Neural progenitor cell (in vitro differentiated cells): ENCODE measurements around the gene ZPBP. TPM values are rescaled to one million over a fixed set of nuclear protein-coding genes. Genes with fewer than 3 reads are reported as not detected.

Experiments
- DNase-seq: peaks from one replicate; pipeline ENCODE4 v3.0.0-alpha.2; 2016; ENCODE audit warnings: low spot score
- H2AFZ ChIP-seq: fragments of 200-600 bp; sonication (generic); replicated peaks from 2 replicates; pipeline ENCODE4 v1.6.1; 2016; ENCODE audit warnings: antibody characterized with exemption
- H3F3A ChIP-seq: fragments of 200-600 bp; sonication (generic); 2 replicates; pipeline ENCODE4 v1.6.1; 2016; ENCODE audit warnings: antibody characterized with exemption, low read depth
- H3K27ac ChIP-seq: fragments of 200-600 bp; sonication (generic); 2 replicates; pipeline ENCODE4 v1.5.1; 2016; ENCODE audit warnings: mild to moderate bottlenecking
- H3K27me3 ChIP-seq: fragments of 200-600 bp; sonication (generic); 2 replicates; pipeline ENCODE4 v1.6.1; 2016; ENCODE audit warnings: mild to moderate bottlenecking, moderate library complexity
- H3K36me3 ChIP-seq: fragments of 200-600 bp; sonication (generic); 2 replicates; pipeline ENCODE4 v1.5.1; 2016
- H3K4me1 ChIP-seq: fragments of 200-600 bp; sonication (generic); 2 replicates; pipeline ENCODE4 v1.6.1; 2016; ENCODE audit warnings: mixed run types
- H3K4me2 ChIP-seq: fragments of 200-600 bp; sonication (generic); 2 replicates; pipeline ENCODE4 v1.6.1; 2016
- H3K4me3 ChIP-seq: fragments of 200-600 bp; sonication (generic); 2 replicates; pipeline ENCODE4 v1.5.1; 2016
- H3K79me2 ChIP-seq: fragments of 200-600 bp; sonication (generic); 2 replicates; pipeline ENCODE4 v1.6.1; 2016; ENCODE audit warnings: low read depth
- H3K9ac ChIP-seq: fragments of 200-600 bp; sonication (generic); 2 replicates; pipeline ENCODE4 v1.6.1; 2016
- H3K9me3 ChIP-seq: fragments of 200-600 bp; sonication (generic); 2 replicates; pipeline ENCODE4 v1.5.1; 2016; ENCODE audit warnings: low read depth
- H4K20me1 ChIP-seq: fragments of 200-600 bp; sonication (generic); 2 replicates; pipeline ENCODE4 v1.6.1; 2016; ENCODE audit warnings: low read depth
- H3K27ac Mint-ChIP-seq: 3 replicates; pipeline ENCODE4 v1.8.0; 2021; ENCODE audit warnings: mixed read lengths
- H3K27me3 Mint-ChIP-seq: 2 replicates; pipeline ENCODE4 v1.8.0; 2022; ENCODE audit warnings: low read depth, mild to moderate bottlenecking, inconsistent platforms, moderate library complexity, mixed read lengths; ENCODE audit not compliant: insufficient read depth
- H3K36me3 Mint-ChIP-seq: 3 replicates; pipeline ENCODE4 v1.8.0; 2021; ENCODE audit warnings: mixed read lengths
- H3K4me1 Mint-ChIP-seq: 3 replicates; pipeline ENCODE4 v1.8.0; 2021; ENCODE audit warnings: mixed read lengths
- H3K4me3 Mint-ChIP-seq: 3 replicates; pipeline ENCODE4 v1.8.0; 2021; ENCODE audit warnings: mild to moderate bottlenecking, moderate library complexity, mixed read lengths
- H3K9me3 Mint-ChIP-seq: 3 replicates; pipeline ENCODE4 v1.8.0; 2020; ENCODE audit warnings: mixed read lengths
- CTCF ChIP-seq: fragments of 200-600 bp; sonication (generic); IDR thresholded peaks from 2 replicates; pipeline ENCODE4 v1.5.1; 2017; ENCODE audit warnings: antibody characterized with exemption, mild to moderate bottlenecking
- EZH2 ChIP-seq: fragments of 200-600 bp; sonication (generic); IDR thresholded peaks from 2 replicates; pipeline ENCODE4 v1.6.1; 2017; ENCODE audit warnings: antibody characterized with exemption, mild to moderate bottlenecking, moderate library complexity
- EZH2phosphoT487 ChIP-seq: fragments of 200-600 bp; sonication (generic); IDR thresholded peaks from 2 replicates; pipeline ENCODE4 v1.6.1; 2017; ENCODE audit warnings: antibody characterized with exemption
- total RNA-seq: library from RNA; depleted of rRNA; stranded (reverse); fragments of >200 nt; gene quantifications from 2 replicates; pipeline ENCODE4 v1.2.3, GENCODE V29; 2015; ENCODE audit warnings: low replicate concordance

Gene ZPBP
- total RNA-seq, 1 donor from 2014 or later, result not detected

GRCh38 chr7:50101873-50102272 is 8.8 kb upstream of the ZPBP start:
- TF ChIP-seq EZH2 (no peak), CTCF (no peak), EZH2phosphoT487 (no peak)
- Mint-ChIP-seq H3K4me1 (no peaks in the 10 kb centered on the region), H3K27me3 (no peaks in the 10 kb centered on the region), H3K27ac (no peak overlapping the region), H3K4me3 (no peak overlapping the region), H3K9me3 (no peaks in the 10 kb centered on the region), H3K36me3 (no peaks in the 10 kb centered on the region)
- no peak overlapping the region for H3K27ac ChIP-seq
- no peaks in the 10 kb centered on the region for H3K27me3 ChIP-seq
- H4K20me1 ChIP-seq, result no peaks in the 10 kb centered on the region
- no peaks in the 10 kb centered on the region for H3K79me2 ChIP-seq
- no peak overlapping the region for H3K4me2 ChIP-seq
- H3K4me1 ChIP-seq, result no peaks in the 10 kb centered on the region
- H3K4me3 ChIP-seq, result no peak overlapping the region
- DNase-seq, result no peak
- H3K9me3 ChIP-seq, result no peaks in the 10 kb centered on the region
- H2AFZ ChIP-seq, result no peak overlapping the region
- no peak overlapping the region for H3K9ac ChIP-seq
- H3K36me3 ChIP-seq, result no peaks in the 10 kb centered on the region
- H3F3A ChIP-seq, result no peaks in the 10 kb centered on the region

- Histone ChIP-seq H3K9me3 (no peaks in the 10 kb centered on the region), H2AFZ (no peak overlapping the region)
Measured at GRCh38 chr7:50095634-50096033, 2.6 kb upstream of the ZPBP start.

GRCh38 chr7:50088463-50089129 is 4.5 kb downstream of the ZPBP start:
- Mint-ChIP-seq H3K27me3 (no peaks in the 10 kb centered on the region), H3K4me3 (no peak overlapping the region), H3K27ac (no peak overlapping the region), H3K36me3 (no peaks in the 10 kb centered on the region), H3K9me3 (no peaks in the 10 kb centered on the region), H3K4me1 (peaks cover 5% of the 10 kb centered on the region)
- H3K9ac ChIP-seq, result no peak overlapping the region
- H3K4me2 ChIP-seq, result no peak overlapping the region
- no peaks in the 10 kb centered on the region for H3F3A ChIP-seq
- no peaks in the 10 kb centered on the region for H3K4me1 ChIP-seq
- no peaks in the 10 kb centered on the region for H3K36me3 ChIP-seq
- H3K4me3 ChIP-seq, result no peak overlapping the region
- no peaks in the 10 kb centered on the region for H4K20me1 ChIP-seq
- no peak overlapping the region for H2AFZ ChIP-seq
- H3K27me3 ChIP-seq, result no peaks in the 10 kb centered on the region
- DNase-seq, result no peak
- TF ChIP-seq EZH2, result no peak
- TF ChIP-seq EZH2phosphoT487, result no peak
- TF ChIP-seq CTCF, result no peak
- no peak overlapping the region for H3K27ac ChIP-seq
- no peaks in the 10 kb centered on the region for H3K9me3 ChIP-seq
- H3K79me2 ChIP-seq, result no peaks in the 10 kb centered on the region

More at GRCh38 chr7:50095634-50096033, 2.6 kb upstream of the ZPBP start:
- H3K36me3 Mint-ChIP-seq, result no peaks in the 10 kb centered on the region
- no peak overlapping the region for H3K9ac ChIP-seq
- H3K27ac ChIP-seq, result no peak overlapping the region
- no peaks in the 10 kb centered on the region for H3K4me1 ChIP-seq
- H3K9me3 Mint-ChIP-seq, result no peaks in the 10 kb centered on the region
- H3F3A ChIP-seq, result no peaks in the 10 kb centered on the region
- H4K20me1 ChIP-seq, result no peaks in the 10 kb centered on the region
- H3K27me3 ChIP-seq, result no peaks in the 10 kb centered on the region
- H3K79me2 ChIP-seq, result no peaks in the 10 kb centered on the region
- no peak overlapping the region for H3K4me3 Mint-ChIP-seq
- no peaks in the 10 kb centered on the region for H3K27me3 Mint-ChIP-seq
- H3K4me3 ChIP-seq, result no peak overlapping the region
- no peaks in the 10 kb centered on the region for H3K4me1 Mint-ChIP-seq
- TF ChIP-seq EZH2phosphoT487 (no peak), EZH2 (no peak), CTCF (no peak)
- no peaks in the 10 kb centered on the region for H3K36me3 ChIP-seq
- no peak overlapping the region for H3K27ac Mint-ChIP-seq
- DNase-seq, result no peak
- no peak overlapping the region for H3K4me2 ChIP-seq
